ENCODE results near the gene CACNA1I.

The CACNA1I gene

GRCh38 chr22:39710380-39711150 is 140.0 kb downstream of the CACNA1I start:
- H3K27ac ChIP-seq, result no peak overlapping the region
- TF ChIP-seq ZFX (IDR thresholded peaks at IDR 0.05; ENCODE audit: borderline replicate concordance), result no peak
- TF ChIP-seq, protein P1, sequence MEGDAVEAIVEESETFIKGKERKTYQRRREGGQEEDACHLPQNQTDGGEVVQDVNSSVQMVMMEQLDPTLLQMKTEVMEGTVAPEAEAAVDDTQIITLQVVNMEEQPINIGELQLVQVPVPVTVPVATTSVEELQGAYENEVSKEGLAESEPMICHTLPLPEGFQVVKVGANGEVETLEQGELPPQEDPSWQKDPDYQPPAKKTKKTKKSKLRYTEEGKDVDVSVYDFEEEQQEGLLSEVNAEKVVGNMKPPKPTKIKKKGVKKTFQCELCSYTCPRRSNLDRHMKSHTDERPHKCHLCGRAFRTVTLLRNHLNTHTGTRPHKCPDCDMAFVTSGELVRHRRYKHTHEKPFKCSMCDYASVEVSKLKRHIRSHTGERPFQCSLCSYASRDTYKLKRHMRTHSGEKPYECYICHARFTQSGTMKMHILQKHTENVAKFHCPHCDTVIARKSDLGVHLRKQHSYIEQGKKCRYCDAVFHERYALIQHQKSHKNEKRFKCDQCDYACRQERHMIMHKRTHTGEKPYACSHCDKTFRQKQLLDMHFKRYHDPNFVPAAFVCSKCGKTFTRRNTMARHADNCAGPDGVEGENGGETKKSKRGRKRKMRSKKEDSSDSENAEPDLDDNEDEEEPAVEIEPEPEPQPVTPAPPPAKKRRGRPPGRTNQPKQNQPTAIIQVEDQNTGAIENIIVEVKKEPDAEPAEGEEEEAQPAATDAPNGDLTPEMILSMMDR (IDR thresholded peaks at IDR 0.05), result no peak

GRCh38 chr22:39712081-39712480 is 141.5 kb downstream of the CACNA1I start:
- no peak overlapping the region for H3K27ac ChIP-seq
- TF ChIP-seq, protein P1 (IDR thresholded peaks at IDR 0.05), result no peak
- TF ChIP-seq ZFX (IDR thresholded peaks at IDR 0.05; ENCODE audit: borderline replicate concordance), result no peak

GRCh38 chr22:39712751-39713525 is 142.4 kb downstream of the CACNA1I start:
- TF ChIP-seq, protein P1 (IDR thresholded peaks at IDR 0.05), result no peak
- no peak for TF ChIP-seq ZFX (IDR thresholded peaks at IDR 0.05; ENCODE audit: borderline replicate concordance)
- no peak overlapping the region for H3K27ac ChIP-seq

GRCh38 chr22:39713799-39714290 is 143.3 kb downstream of the CACNA1I start:
- no peak overlapping the region for H3K27ac ChIP-seq
- TF ChIP-seq ZFX (IDR thresholded peaks at IDR 0.05; ENCODE audit: borderline replicate concordance), result no peak
- TF ChIP-seq, protein P1 (IDR thresholded peaks at IDR 0.05), result no peak

DNA sequence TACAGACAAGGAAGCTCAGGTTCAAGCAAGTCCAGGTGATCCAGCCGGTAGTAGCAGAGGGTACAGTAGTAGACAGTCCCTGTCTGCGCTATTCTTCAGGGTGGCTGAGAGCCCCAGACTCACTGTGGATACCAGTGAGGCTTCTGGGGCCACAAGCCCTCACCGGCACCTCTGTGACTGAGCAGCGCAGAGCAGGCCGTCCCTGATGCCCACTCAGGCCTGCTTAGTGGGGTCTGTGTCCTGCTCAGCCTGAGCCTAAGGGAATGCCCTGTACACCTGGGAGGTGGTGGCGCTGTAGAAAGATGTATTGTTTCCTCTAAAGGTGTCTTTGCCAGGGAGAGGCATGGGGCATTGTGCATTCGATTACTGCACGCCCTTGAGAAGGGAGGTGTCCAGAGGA is 143.8 kb downstream of the CACNA1I start:
- H3K27ac ChIP-seq, result no peak overlapping the region
- no peak for TF ChIP-seq ZFX (IDR thresholded peaks at IDR 0.05; ENCODE audit: borderline replicate concordance)
- TF ChIP-seq, protein P1 (IDR thresholded peaks at IDR 0.05), result no peak

DNA sequence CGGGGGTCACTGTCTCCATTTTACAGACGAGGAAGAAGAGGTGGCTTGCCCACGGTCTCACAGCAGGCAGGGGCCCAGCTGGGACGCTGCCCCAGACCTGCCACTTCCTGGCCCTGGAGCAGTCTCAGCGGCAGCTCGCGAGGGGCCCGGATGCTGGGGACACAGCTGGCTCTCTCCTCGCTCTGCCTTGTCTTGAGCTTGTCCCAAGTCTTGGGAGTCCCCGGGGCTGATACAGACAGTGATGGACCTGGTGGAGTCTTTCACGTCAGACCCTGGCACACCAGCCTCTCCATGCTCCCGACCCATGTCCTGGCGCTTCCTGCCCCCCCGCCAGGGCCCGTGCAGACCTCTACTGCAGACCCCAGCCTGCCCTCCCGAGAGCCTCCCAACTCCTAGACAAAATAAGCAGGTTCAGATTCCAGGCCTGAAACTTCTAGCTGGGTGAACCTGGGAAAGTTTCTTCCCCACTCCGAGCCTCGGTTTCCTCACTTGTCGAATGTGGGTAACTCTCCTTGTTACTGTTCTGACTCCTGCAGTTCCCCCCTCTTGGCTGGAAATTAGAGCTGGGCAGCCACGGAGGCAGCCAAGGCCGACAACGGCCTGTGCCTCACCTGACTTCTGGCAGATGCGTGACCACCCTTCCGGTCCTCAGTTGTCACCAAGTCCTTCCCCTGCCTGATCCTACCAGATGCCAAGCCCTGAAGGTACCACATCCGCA is 145.4 kb downstream of the CACNA1I start:
- TF ChIP-seq, protein P1 (IDR thresholded peaks at IDR 0.05), result no peak
- no peak for TF ChIP-seq ZFX (IDR thresholded peaks at IDR 0.05; ENCODE audit: borderline replicate concordance)
- H3K27ac ChIP-seq, result no peak overlapping the region

Measured in 22Rv1 (cell line).